ENCODE results near the gene FUT8. TPM values are rescaled to one million over a fixed set of nuclear protein-coding genes. Genes with fewer than 3 reads are reported as not detected.

The FUT8 gene
- polyA plus RNA-seq, 1 donor = 10.7 TPM

GRCh38 chr14:65555358-65555757 lies 142.8 kb downstream of the FUT8 start:
- DNase-seq (ENCODE audit: low read depth) = no peak

- no peak for DNase-seq (ENCODE audit: low read depth)
Measured at GRCh38 chr14:65558363-65558762, 145.8 kb downstream of the FUT8 start.

DNA sequence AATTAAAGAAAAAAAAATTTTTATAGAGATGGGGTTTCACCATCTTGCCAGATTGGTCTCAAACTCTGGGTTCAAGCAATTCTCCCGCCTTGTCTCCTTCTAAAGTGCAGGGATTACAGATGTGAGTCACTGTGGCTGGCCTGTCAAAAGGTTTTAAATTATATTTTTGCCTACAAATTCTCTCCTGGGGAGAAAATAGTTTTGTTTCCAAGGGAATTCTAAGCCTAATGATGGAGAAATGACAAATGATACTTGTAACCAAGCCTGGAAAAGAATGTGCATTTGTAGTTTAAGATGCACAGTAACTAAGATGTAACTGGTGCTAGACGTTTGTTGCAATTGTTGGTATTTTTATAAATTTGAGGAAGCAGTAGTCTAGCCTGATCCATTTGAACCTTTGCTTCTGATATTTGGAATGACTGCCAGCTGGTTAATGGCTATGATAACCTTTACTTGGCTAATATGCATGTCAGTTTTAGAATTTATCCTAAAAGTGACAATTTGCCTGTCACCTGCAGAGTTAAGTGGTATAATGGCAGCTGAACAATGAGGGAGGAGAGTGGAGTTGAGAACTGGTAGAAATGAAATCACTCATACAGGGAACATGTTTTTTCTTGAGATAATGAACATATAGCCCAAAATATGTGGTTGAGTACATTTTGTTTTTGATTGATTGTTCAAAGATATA lies 148.0 kb downstream of the FUT8 start:
- DNase-seq (ENCODE audit: low read depth) = no peak

GRCh38 chr14:65564370-65564769 lies 151.8 kb downstream of the FUT8 start:
- DNase-seq (ENCODE audit: low read depth) = no peak

GRCh38 chr14:65565948-65566347 lies 153.4 kb downstream of the FUT8 start:
- no peak for DNase-seq (ENCODE audit: low read depth)

- DNase-seq (ENCODE audit: low read depth) = no peak
Measured at GRCh38 chr14:65566820-65567522, 154.4 kb downstream of the FUT8 start.

DNA sequence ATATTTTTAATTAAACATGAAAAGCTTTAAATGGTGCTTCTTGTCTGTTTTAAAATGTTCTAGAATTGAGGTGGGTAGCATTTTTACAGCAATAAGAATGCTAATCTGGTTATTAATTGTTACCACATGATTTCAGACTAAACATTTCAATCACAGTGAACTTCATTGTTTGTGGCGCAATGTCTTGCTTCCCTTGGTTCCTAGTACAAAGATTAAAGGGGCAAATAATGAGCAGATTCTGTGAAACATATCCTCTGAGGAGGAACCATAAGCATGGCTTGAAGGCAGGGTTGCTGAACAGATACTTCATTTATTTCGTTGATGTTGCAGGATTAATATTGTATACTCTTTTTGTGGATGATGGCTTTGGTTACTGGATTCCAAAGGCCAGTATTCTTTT lies 162.1 kb downstream of the FUT8 start:
- DNase-seq (ENCODE audit: low read depth) = no peak

DNA sequence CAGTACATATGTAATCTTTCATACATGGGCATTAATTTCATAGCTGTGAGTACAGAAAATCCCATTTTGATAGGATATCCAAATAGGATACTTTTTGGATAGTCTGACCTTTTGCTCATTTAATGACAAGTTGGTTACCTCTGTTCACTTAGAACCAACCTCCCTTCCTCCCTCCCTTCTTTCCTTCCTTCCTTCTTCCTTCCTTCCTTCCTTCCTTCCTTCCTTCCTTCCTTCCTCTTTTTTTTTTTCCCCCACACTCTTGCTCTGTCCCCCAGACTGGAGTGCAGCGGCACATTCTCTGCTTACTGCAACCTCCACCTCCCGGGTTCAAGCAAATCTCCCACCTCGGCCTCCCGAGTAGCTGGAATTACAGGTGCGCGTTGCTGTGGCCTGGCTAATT lies 162.9 kb downstream of the FUT8 start:
- no peak for DNase-seq (ENCODE audit: low read depth)

DNA sequence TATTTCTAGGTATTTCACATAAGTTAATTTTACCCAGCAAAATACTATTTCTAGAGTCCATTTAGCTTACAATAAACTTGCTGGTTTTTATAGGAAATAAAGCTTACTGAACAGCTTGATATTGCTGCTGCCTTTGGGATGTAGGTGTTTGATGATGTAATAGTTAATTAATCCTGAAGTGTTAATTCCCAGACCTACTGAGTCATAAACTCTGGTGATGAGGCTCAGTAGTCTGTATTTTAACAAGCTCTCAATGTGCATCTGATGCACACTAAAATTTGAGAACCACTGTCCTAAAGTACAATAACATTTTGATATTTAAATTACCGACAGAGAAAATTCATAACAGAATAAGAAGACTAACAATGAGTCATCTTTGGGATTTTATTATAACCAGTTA lies 168.4 kb downstream of the FUT8 start:
- no peak for DNase-seq (ENCODE audit: low read depth)

DNA sequence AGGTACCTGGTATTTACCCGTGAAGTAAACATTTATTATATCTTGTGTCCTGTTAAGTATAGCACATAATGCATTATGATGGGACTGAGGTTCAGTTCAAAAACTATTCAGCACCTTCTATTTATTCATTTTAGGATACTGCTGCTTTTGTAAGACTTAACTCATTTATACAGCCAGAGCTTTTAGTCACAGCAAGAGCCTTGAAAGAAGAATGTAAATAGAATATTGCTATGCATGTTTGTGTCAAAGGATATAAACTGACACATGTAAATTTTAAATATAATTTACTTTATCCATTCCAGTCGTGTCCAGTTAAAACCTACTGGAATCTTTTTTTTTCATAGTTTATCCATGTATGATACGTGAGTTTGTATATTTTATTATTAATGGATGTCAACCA lies 168.8 kb downstream of the FUT8 start:
- DNase-seq (ENCODE audit: low read depth) = no peak

DNA sequence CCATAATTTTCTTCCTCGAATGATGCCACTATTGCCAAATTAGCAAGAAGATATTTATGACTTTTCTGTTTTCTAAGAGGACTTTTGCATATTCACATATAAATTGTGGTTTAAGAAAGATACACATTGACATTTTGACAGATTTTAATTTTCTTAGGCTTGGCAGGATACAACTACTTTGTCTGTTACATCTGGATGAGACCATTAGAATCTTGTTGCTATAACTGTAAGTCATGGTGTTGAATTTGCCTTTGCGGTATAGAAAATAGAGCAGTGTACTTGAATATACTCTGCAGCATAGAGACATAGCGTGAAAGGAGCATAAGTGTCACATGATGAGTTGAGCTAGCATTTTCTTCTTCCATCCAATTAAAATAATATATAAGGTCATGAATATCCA lies 169.3 kb downstream of the FUT8 start:
- DNase-seq (ENCODE audit: low read depth) = no peak

- DNase-seq (ENCODE audit: low read depth) = no peak
Measured at GRCh38 chr14:65585216-65585615, 172.7 kb downstream of the FUT8 start.

DNA sequence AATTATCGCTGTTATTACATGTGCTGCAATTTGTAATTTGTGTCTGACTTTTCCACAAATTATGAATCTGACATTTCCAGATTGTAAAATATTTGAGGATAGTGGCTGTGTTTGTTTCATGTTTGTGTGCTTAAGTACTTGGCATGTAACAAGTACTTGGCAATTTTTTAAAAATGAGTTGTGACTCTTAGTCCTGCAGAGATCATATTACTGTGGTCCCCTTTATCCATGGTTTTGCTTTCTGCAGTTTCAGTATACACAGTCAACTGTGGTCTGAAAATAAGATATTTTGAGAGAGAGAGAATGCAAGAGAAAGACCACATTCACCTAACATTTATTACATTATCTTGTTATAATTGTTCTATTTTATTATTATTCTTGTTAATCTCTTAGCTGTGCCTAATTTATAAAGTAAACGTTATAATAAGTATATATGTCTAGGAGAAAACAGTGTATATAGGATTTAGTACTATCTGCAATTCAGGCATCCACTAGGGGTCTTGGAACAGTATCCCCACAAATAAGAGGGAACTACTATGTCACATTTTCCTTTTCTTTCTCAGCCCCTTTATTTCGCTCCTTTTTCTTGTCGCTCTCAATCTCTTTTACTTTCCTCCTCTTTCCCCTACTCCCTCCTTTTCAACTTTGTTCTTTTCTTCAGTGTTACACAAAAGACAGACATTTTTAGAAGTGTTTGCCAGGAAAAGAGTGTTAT lies 176.1 kb downstream of the FUT8 start:
- peak; percentile 11 for DNase-seq (ENCODE audit: low read depth)

DNA sequence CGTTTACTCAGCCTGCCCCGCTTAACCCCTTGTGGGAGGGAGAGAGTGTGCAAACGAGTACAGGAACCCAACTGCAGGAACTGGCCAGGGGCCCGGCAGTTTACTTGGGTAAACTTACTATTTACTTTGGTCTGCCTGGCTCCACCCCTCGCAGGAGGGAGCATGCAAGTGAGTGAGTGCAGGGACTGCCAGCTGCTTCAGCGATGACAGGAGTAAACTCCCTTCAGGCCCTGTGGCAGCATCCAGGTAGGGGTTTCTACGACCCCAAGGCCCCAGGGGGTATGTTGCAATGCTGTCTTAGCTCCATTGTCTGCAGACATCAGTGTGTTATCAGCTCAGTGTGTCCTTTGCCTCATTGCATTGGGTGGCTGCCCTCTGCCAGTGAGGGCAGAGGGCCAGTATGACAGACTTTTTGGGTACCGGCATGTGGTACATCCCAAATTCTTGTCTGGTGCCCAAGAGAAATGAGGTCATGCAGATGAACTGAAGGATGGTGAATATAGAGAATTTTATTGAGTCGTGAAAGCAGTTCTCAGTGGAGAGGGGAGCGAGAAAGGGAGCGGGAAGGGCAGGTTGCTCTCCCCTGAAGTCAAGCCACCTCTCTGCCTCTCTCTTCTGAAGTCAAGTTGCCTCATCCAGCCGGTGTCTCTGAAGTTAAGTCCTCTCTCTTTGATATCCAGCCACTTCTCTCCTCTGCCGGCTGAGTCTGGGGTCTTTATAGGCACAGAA lies 181.8 kb downstream of the FUT8 start:
- DNase-seq (ENCODE audit: low read depth) = no peak

- DNase-seq (ENCODE audit: low read depth) = no peak
Measured at GRCh38 chr14:65594882-65595237, 182.3 kb downstream of the FUT8 start.

GRCh38 chr14:65599375-65599774 lies 186.8 kb downstream of the FUT8 start:
- DNase-seq (ENCODE audit: low read depth) = no peak

DNA sequence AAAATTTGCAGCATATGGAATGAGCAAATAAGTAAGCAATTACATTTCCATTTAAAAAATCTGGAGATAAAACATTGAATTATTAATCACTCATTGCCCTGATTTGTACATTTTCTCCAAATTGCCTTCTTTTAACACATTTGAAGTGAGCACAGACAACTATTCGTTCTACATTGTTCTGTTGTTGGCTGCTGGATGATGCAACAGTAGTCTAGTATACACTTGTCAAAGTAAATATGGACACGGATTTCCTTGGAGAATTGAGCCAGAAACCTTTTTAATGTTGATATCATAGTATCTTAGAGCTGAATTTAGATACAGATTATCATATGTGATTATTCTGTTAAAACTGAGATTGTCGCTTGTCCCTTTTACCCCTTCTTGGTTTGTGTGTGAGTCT lies 188.2 kb downstream of the FUT8 start:
- no peak for DNase-seq (ENCODE audit: low read depth)

GRCh38 chr14:65604535-65604934 lies 192.0 kb downstream of the FUT8 start:
- no peak for DNase-seq (ENCODE audit: low read depth)

DNA sequence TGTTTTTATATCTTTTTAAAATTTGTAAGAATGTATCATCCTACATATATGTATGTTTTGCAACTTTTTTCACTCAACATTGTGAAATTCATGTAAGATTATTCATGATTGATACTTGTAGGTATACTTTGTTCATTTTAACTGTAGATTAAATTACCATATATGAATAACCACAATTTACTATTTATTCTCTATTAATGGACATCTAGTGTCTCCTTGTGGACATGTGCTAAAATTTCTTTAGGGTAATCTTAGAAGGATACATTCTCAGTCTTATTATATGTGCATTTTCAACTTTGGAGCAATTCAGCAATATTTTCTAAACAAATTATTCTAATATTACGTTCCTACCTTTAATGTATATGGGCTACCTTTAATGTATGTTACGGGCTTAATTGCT lies 192.4 kb downstream of the FUT8 start:
- DNase-seq (ENCODE audit: low read depth) = no peak

- no peak for DNase-seq (ENCODE audit: low read depth)
Measured at GRCh38 chr14:65606460-65606859, 193.9 kb downstream of the FUT8 start.

DNA sequence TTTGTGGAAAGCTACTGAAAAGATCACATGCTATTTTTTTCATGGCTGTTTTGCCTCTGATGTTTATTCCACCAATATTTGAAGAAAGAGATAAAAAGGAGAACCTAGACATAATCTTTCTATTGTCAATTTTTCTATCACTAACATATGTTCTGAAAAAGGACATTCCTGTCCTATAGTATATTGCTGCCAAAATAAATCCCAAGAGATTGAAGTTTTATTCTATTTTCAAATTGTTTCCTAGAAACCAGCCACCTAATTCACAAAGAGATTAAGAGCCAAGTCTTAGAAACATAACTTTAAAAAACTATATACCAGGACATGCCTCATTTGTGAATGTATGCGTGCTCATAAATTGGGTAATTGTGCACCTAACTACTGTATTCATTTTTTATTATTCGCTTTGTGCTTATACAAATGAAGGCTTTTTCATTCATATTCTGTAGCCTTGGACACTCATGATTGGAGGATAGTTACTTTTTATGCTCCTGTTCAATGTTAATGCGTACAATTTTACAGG lies 200.7 kb downstream of the FUT8 start:
- DNase-seq (ENCODE audit: low read depth) = peak; percentile 43

GRCh38 chr14:65618996-65619395 lies 206.5 kb downstream of the FUT8 start:
- no peak for DNase-seq (ENCODE audit: low read depth)

All from forelimb muscle (tissue), 1 donor.